Ovary (tissue), 9 donors: ENCODE data around the gene ZP4. TPM values are rescaled to one million over a fixed set of nuclear protein-coding genes. Genes with fewer than 3 reads are reported as not detected.

Experiments
- DNase-seq, 5 donors: peaks; one replicate each; pipeline ENCODE4 v3.0.0-alpha.2; 2019 to 2020
- H3K27ac ChIP-seq, 2 donors: fragments of 200-600 bp; one replicate each; pipeline versions ENCODE4 v1.5.1 to v1.8.0; 2019 to 2022
- H3K27me3 ChIP-seq: fragments of 200-600 bp; one replicate; pipeline ENCODE4 v1.8.0; 2022
- H3K36me3 ChIP-seq: fragments of 200-600 bp; sonication (generic); one replicate; pipeline ENCODE4 v1.5.1; 2019
- H3K4me1 ChIP-seq: one replicate; pipeline ENCODE4 v1.8.1; 2013; ENCODE audit warnings: mild to moderate bottlenecking, moderate library complexity; ENCODE audit not compliant: insufficient read depth
- H3K4me3 ChIP-seq: fragments of 200-600 bp; sonication (generic); one replicate; pipeline ENCODE4 v1.5.1; 2017
- H3K9me3 ChIP-seq, 2 donors: fragments of 200-600 bp in 1 of 2; sonication (generic) in 1 of 2; one replicate each; pipeline versions ENCODE4 v1.5.1 to v1.8.1; 2013 to 2019; ENCODE audit warnings: mild to moderate bottlenecking in 1 of 2, moderate library complexity in 1 of 2
- EP300 ChIP-seq: sonication (generic); formaldehyde crosslinking; IDR thresholded peaks from one replicate; pipeline ENCODE4 v1.6.1; 2017; ENCODE audit warnings: antibody characterized with exemption
- POLR2A ChIP-seq: fragments of 450-650 bp; IDR thresholded peaks from one replicate; pipeline ENCODE4 v1.6.1; 2017; ENCODE audit warnings: antibody characterized with exemption, mild to moderate bottlenecking, moderate library complexity
- WGBS, 3 donors: extraction: QIAGEN DNeasy Blood & Tissue Kit in 1 of 3; methylation state at CpG; one replicate each; pipeline versions ENCODE4 v1.1.5 to v1.1.7; 2013 to 2017; 5-methylcytosine and 5-hydroxymethylcytosine counted together
- intact Hi-C, 4 donors: fragments of 100-400 bp; cut with DNase I; formaldehyde crosslinking; loops; one replicate each; pipeline versions ENCODE4 v1.11.0 to v1.15.1; 2022 to 2023
- polyA plus RNA-seq, 2 donors: library from polyadenylated mRNA; stranded (reverse); fragments of 200-250 nt in 1 of 2; fragments of 350-450 nt in 1 of 2; fragmentation: Illumina TruSeq in 1 of 2; extraction: RNeasy Lipid Tissue Mini Kit (QIAGEN cat#74804) in 1 of 2; gene quantifications; one replicate each; pipeline ENCODE4 v1.2.3, GENCODE V29; 2013 to 2014
- total RNA-seq, 7 donors: library from RNA; depleted of rRNA in 2 of 7; stranded (reverse); fragments of >200 nt in 2 of 7; fragmentation: NEBNext Ultra II Directional in 3 of 7; extraction: Animal tissue kit (Norgen Biotek cat#: 25700) in 3 of 7; gene quantifications; one replicate each; pipeline versions ENCODE4 v1.1.0 to v1.2.4, GENCODE V29; 2016 to 2023
- TF ChIP-seq, protein P1 (sequence below), 3 donors: fragments of 450-650 bp in 2 of 3; fragments of 200-600 bp in 1 of 3; IDR thresholded peaks; one replicate each; pipeline versions ENCODE4 v1.5.1 to v1.8.0; 2016 to 2022; ENCODE audit warnings: antibody characterized with exemption in 3 of 3, mild to moderate bottlenecking in 1 of 3
- donor health status: DM: no; HTN: no; CAD: no; lungs with moderate emphysema.
- donor health status: DM: no; HTN: no; CAD: no.
- donor health status: Bipolar disorder and iron deficiency.
- donor health status: DM: yes; HTN: yes; CAD: no.
- donor health status: DM: no; HTN: no; CAD: no.
- donor health status: DM: yes; HTN: yes; CAD: no.

The ZP4 gene
- total and polyA plus RNA-seq, 9 donors: 0.13 to 1.1 TPM; not detected in 7

DNA sequence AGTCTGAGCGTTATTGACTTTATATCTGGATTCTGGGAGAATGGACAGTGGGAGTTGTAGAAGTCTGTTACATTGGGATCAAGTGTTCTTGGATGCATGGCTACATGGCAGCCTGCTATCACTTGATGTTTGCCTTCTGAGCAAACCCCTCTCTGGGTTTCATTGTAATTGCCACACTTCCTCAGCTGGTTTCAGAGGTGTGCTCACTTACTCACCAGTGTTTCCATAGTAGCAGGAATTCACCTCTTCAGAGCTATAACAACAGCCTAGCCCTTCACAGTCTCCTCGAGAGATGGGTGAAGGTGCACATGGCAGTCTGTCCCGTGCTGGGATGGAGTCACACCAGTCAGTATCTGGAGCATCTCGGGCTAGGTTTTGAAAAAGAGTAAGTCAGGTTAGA lies 2.6 kb downstream of the ZP4 start:
- Histone ChIP-seq H3K27me3 (no peaks in the 10 kb centered on the region), H3K9me3 (no peaks in the 10 kb centered on the region), H3K27ac (no peak overlapping the region), H3K36me3 (no peaks in the 10 kb centered on the region), H3K4me1 (no peaks in the 10 kb centered on the region), H3K4me3 (no peak overlapping the region)
- no peak for TF ChIP-seq POLR2A
- no peak for TF ChIP-seq EP300
- intact Hi-C loops: no loop called here
- 71 to 78% (median 74%) methylated on average over 4 of the region's 4 CpGs for WGBS, 3 donors
- no peak for DNase-seq

DNA sequence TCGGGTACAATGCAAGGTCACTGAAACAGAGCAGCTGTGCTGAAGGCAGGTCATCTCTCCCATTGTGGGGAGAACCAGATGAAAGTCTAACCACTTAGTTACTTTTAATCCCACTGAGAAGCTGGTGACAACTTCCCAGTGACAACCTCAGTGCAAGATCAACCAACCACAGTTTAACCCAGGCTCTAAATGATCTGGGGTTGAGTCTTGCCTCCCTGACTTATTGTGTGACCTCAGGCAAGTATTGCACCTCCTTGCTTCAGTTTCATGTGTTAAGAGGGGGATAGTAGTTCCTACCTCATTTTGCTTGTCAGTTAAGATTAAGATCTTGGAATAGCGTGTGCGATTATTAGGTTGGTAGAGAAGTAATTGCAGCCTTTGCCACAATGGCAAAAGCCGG lies 3.2 kb downstream of the ZP4 start:
- TF ChIP-seq POLR2A (no peak), EP300 (no peak)
- TF ChIP-seq, protein P1, sequence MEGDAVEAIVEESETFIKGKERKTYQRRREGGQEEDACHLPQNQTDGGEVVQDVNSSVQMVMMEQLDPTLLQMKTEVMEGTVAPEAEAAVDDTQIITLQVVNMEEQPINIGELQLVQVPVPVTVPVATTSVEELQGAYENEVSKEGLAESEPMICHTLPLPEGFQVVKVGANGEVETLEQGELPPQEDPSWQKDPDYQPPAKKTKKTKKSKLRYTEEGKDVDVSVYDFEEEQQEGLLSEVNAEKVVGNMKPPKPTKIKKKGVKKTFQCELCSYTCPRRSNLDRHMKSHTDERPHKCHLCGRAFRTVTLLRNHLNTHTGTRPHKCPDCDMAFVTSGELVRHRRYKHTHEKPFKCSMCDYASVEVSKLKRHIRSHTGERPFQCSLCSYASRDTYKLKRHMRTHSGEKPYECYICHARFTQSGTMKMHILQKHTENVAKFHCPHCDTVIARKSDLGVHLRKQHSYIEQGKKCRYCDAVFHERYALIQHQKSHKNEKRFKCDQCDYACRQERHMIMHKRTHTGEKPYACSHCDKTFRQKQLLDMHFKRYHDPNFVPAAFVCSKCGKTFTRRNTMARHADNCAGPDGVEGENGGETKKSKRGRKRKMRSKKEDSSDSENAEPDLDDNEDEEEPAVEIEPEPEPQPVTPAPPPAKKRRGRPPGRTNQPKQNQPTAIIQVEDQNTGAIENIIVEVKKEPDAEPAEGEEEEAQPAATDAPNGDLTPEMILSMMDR (IDR thresholded peaks at IDR 0.05): no peak
- no peak for DNase-seq
- intact Hi-C loops: no loop called here
- H3K4me3 ChIP-seq: no peak overlapping the region
- no peaks in the 10 kb centered on the region for H3K27me3 ChIP-seq
- H3K36me3 ChIP-seq: no peaks in the 10 kb centered on the region
- 84 to 88% (median 86%) methylated on average over 4 of the region's 4 CpGs for WGBS, 3 donors
- no peak overlapping the region for H3K27ac ChIP-seq
- H3K9me3 ChIP-seq: no peaks in the 10 kb centered on the region
- H3K4me1 ChIP-seq: no peaks in the 10 kb centered on the region

DNA sequence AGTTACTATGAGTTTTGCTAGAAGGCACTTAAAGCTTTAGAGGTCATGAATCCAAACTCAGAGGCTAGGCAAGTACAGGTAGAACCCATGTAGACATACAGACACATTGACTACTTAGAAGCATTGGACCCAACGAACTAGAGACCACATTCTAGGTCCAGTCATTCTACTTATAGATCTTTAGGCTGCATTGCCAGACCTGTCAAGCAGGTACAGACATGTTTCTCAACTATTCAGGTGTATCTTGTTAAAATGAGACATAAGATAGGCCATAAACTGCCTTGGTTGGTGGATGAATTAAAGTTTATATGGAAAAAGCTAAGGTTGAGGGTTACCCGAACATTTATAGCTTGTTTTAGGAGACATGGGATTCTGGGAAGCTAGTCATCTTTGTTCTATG lies 6.5 kb downstream of the ZP4 start:
- H3K27ac ChIP-seq: no peak overlapping the region
- 74 to 89% (median 82%) methylated on average over 2 of the region's 2 CpGs for WGBS, 3 donors
- DNase-seq: no peak

DNA sequence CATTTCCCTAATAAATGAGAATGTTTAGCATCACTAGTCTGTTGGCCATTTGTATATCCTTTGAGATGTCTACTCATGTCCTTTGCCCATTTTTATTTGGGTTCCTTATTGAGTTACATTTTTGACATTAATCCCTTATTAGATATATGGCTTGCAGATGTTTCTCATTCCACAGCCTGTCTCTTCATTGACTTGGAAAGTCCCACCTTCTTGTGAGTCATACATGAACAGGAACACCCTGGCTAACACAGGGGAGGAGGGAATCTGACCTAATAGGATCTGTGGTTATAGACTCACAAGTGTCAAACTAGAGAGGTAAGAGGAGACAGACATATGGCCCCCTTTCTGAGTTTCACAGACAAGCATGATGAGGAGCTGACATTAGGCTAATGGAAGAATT lies 11.5 kb downstream of the ZP4 start:
- intact Hi-C loops: no loop called here
- Histone ChIP-seq H3K27me3 (no peaks in the 10 kb centered on the region), H3K4me1 (no peaks in the 10 kb centered on the region), H3K9me3 (no peaks in the 10 kb centered on the region), H3K27ac (no peak overlapping the region), H3K36me3 (no peaks in the 10 kb centered on the region), H3K4me3 (no peak overlapping the region)
- no peak for DNase-seq
- TF ChIP-seq, protein P1 (IDR thresholded peaks at IDR 0.05): no peak
- TF ChIP-seq POLR2A (no peak), EP300 (no peak)

More for the DNA sequence above, 6.5 kb downstream of the ZP4 start:
- Histone ChIP-seq H3K36me3 (no peaks in the 10 kb centered on the region), H3K4me1 (no peaks in the 10 kb centered on the region), H3K27me3 (no peaks in the 10 kb centered on the region), H3K4me3 (no peak overlapping the region), H3K9me3 (no peaks in the 10 kb centered on the region)
- TF ChIP-seq EP300 (no peak), POLR2A (no peak)
- TF ChIP-seq, protein P1 (IDR thresholded peaks at IDR 0.05): no peak
- intact Hi-C loops: no loop called here

DNA sequence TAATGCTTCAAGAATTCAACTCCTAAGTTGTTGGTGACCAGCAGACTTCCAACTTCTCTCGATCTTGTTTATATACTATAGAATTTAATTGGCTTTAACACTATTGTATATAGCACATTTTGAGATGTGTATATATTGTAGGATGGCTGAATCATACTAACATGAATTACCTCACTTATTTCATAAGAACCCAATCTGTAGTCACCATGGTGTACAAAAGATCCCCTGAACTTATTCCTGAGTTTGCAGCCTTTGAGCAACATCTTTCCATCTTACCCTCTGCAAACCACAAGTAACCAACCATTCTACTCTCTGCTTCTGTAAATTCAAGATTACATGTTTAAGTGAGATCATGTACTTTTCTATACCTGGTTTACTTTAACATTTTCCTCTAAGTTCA lies 12.3 kb downstream of the ZP4 start:
- Histone ChIP-seq H3K36me3 (no peaks in the 10 kb centered on the region), H3K9me3 (no peaks in the 10 kb centered on the region), H3K27ac (no peak overlapping the region), H3K4me3 (no peak overlapping the region), H3K27me3 (no peaks in the 10 kb centered on the region), H3K4me1 (no peaks in the 10 kb centered on the region)
- intact Hi-C loops: no loop called here
- 89 to 93% (median 91%) methylated on average over 1 of the region's 1 CpG for WGBS, 3 donors
- DNase-seq: no peak
- TF ChIP-seq EP300 (no peak), POLR2A (no peak)
- TF ChIP-seq, protein P1 (IDR thresholded peaks at IDR 0.05): no peak
